SK-N-SH treated with all-trans-retinoic acid at 6 μM for 48 hours (cell line): ENCODE measurements around the gene MYLK.

ENCODE experiments used
- BACH2 ChIP-seq: fragments of 250-450 bp; sonication (Bioruptor Pico); IDR thresholded peaks from 2 replicates; pipeline ENCODE4 v1.9.0; 2021; ENCODE audit warnings: mild to moderate bottlenecking, borderline replicate concordance
- GLIS3 ChIP-seq: fragments of 250-450 bp; sonication (Bioruptor Pico); IDR thresholded peaks from 2 replicates; pipeline ENCODE4 v1.5.0; 2020; ENCODE audit warnings: mild to moderate bottlenecking, moderate library complexity
- ISL1 ChIP-seq: fragments of 250-450 bp; sonication (Bioruptor Pico); IDR thresholded peaks from 2 replicates; pipeline ENCODE4 v2.1.2; 2022; ENCODE audit warnings: mild to moderate bottlenecking, moderate library complexity
- OSR1 ChIP-seq: fragments of 250-450 bp; sonication (Bioruptor Pico); IDR thresholded peaks from 2 replicates; pipeline ENCODE4 v1.8.0; 2022; ENCODE audit warnings: moderate library complexity, mild to moderate bottlenecking, inconsistent platforms
- PPARA ChIP-seq: fragments of 250-450 bp; sonication (Bioruptor Pico); IDR thresholded peaks from 2 replicates; pipeline ENCODE4 v1.5.0; 2020; ENCODE audit warnings: mild to moderate bottlenecking, borderline replicate concordance
- RARB ChIP-seq: fragments of 250-450 bp; sonication (Bioruptor Pico); IDR thresholded peaks from 2 replicates; pipeline ENCODE4 v1.8.0; 2021; ENCODE audit warnings: mild to moderate bottlenecking, moderate library complexity
- SNAI2 ChIP-seq: fragments of 250-450 bp; sonication (Bioruptor Pico); IDR thresholded peaks from 2 replicates; pipeline ENCODE4 v1.5.0; 2020; ENCODE audit warnings: mild to moderate bottlenecking, moderate library complexity
- TOX ChIP-seq: fragments of 250-450 bp; sonication (Bioruptor Pico); IDR thresholded peaks from 2 replicates; pipeline ENCODE4 v1.8.0; 2021; ENCODE audit warnings: mild to moderate bottlenecking, moderate library complexity, borderline replicate concordance
- ZC3H10 ChIP-seq: fragments of 250-450 bp; sonication (Bioruptor Pico); IDR thresholded peaks from 2 replicates; pipeline ENCODE4 v1.5.1; 2021; ENCODE audit warnings: mild to moderate bottlenecking, moderate library complexity
- ZNF70 ChIP-seq: fragments of 450-650 bp; formaldehyde crosslinking; IDR thresholded peaks from 2 replicates; pipeline ENCODE4 v1.5.0; 2020; ENCODE audit warnings: mild to moderate bottlenecking, moderate library complexity
- TF ChIP-seq, protein P1 (sequence below): fragments of 250-450 bp; sonication (Bioruptor Pico); IDR thresholded peaks from 2 replicates; pipeline ENCODE4 v1.5.1; 2020; ENCODE audit warnings: low read depth, mild to moderate bottlenecking, moderate library complexity
- TF ChIP-seq, protein P2 (sequence below): fragments of 250-450 bp; sonication (Bioruptor Pico); IDR thresholded peaks from 2 replicates; pipeline ENCODE4 v1.5.0; 2020; ENCODE audit warnings: mild to moderate bottlenecking, moderate library complexity
- TF ChIP-seq, protein P3 (sequence below): fragments of 250-450 bp; sonication (Bioruptor Pico); IDR thresholded peaks from 2 replicates; pipeline ENCODE4 v1.8.0; 2020; ENCODE audit warnings: mild to moderate bottlenecking, moderate library complexity, borderline replicate concordance
- TF ChIP-seq, protein P4 (sequence below): fragments of 250-450 bp; sonication (Bioruptor Pico); IDR thresholded peaks from 2 replicates; pipeline ENCODE4 v1.8.0; 2021; ENCODE audit warnings: low read depth, mild to moderate bottlenecking, moderate library complexity, borderline replicate concordance

DNA sequence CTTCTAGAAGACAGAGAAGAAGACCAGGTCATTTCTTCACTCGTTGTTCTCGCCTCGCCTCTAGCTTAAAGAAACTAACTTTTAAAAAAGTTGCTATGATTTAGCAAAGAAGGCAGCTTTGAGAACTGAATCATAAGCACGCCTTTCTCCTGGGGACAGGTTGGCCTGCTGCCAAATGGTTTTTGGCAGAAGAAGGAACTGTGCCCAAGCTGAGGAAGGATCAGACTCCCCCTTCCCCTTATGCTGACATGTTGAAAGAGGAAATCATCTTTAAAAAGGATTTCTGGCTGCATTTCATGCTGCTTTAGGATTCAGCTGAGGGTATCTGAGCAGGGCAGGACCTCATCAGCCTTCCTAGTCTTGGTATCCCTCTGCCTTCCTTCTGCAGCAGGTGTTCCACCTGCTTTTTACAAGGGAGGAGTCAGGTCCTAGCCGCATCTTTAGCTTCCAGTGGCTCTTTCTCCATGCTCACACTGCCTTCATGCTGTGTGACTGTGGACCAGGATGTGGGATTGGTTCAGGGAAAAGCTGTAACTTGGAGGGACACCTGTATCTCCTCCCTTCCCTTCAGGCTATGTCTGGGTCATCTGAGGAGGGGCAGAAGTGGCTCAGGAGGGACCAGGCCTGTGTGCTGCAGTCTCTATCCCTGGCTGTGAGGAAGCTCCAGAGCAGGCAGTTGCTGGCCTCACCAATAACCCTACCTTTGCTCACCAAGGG lies 265.2 kb downstream of the MYLK start:
- TF ChIP-seq, protein P1, sequence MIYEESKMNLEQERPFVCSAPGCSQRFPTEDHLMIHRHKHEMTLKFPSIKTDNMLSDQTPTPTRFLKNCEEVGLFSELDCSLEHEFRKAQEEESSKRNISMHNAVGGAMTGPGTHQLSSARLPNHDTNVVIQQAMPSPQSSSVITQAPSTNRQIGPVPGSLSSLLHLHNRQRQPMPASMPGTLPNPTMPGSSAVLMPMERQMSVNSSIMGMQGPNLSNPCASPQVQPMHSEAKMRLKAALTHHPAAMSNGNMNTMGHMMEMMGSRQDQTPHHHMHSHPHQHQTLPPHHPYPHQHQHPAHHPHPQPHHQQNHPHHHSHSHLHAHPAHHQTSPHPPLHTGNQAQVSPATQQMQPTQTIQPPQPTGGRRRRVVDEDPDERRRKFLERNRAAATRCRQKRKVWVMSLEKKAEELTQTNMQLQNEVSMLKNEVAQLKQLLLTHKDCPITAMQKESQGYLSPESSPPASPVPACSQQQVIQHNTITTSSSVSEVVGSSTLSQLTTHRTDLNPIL: no peak
- TF ChIP-seq, protein P2, sequence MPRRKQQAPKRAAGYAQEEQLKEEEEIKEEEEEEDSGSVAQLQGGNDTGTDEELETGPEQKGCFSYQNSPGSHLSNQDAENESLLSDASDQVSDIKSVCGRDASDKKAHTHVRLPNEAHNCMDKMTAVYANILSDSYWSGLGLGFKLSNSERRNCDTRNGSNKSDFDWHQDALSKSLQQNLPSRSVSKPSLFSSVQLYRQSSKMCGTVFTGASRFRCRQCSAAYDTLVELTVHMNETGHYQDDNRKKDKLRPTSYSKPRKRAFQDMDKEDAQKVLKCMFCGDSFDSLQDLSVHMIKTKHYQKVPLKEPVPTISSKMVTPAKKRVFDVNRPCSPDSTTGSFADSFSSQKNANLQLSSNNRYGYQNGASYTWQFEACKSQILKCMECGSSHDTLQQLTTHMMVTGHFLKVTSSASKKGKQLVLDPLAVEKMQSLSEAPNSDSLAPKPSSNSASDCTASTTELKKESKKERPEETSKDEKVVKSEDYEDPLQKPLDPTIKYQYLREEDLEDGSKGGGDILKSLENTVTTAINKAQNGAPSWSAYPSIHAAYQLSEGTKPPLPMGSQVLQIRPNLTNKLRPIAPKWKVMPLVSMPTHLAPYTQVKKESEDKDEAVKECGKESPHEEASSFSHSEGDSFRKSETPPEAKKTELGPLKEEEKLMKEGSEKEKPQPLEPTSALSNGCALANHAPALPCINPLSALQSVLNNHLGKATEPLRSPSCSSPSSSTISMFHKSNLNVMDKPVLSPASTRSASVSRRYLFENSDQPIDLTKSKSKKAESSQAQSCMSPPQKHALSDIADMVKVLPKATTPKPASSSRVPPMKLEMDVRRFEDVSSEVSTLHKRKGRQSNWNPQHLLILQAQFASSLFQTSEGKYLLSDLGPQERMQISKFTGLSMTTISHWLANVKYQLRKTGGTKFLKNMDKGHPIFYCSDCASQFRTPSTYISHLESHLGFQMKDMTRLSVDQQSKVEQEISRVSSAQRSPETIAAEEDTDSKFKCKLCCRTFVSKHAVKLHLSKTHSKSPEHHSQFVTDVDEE: no peak
- TF ChIP-seq, protein P3, sequence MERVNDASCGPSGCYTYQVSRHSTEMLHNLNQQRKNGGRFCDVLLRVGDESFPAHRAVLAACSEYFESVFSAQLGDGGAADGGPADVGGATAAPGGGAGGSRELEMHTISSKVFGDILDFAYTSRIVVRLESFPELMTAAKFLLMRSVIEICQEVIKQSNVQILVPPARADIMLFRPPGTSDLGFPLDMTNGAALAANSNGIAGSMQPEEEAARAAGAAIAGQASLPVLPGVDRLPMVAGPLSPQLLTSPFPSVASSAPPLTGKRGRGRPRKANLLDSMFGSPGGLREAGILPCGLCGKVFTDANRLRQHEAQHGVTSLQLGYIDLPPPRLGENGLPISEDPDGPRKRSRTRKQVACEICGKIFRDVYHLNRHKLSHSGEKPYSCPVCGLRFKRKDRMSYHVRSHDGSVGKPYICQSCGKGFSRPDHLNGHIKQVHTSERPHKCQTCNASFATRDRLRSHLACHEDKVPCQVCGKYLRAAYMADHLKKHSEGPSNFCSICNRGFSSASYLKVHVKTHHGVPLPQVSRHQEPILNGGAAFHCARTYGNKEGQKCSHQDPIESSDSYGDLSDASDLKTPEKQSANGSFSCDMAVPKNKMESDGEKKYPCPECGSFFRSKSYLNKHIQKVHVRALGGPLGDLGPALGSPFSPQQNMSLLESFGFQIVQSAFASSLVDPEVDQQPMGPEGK: no peak
- TF ChIP-seq ZNF70 (CRISPR knock-in tag) (no peak), ZC3H10 (CRISPR knock-in tag) (no peak), GLIS3 (no peak), TOX (CRISPR knock-in tag) (no peak), ISL1 (CRISPR knock-in tag) (no peak), BACH2 (CRISPR knock-in tag) (no peak), RARB (CRISPR knock-in tag) (no peak), SNAI2 (no peak), PPARA (CRISPR knock-in tag) (no peak), OSR1 (CRISPR knock-in tag) (no peak)
- TF ChIP-seq, protein P4, sequence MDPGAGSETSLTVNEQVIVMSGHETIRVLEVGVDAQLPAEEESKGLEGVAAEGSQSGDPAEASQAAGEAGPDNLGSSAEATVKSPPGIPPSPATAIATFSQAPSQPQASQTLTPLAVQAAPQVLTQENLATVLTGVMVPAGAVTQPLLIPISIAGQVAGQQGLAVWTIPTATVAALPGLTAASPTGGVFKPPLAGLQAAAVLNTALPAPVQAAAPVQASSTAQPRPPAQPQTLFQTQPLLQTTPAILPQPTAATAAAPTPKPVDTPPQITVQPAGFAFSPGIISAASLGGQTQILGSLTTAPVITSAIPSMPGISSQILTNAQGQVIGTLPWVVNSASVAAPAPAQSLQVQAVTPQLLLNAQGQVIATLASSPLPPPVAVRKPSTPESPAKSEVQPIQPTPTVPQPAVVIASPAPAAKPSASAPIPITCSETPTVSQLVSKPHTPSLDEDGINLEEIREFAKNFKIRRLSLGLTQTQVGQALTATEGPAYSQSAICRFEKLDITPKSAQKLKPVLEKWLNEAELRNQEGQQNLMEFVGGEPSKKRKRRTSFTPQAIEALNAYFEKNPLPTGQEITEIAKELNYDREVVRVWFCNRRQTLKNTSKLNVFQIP (CRISPR knock-in tag): no peak
